ENCODE data around the gene CRTC3. TPM values are rescaled to one million over a fixed set of nuclear protein-coding genes. Genes with fewer than 3 reads are reported as not detected.

CRTC3 gene
- total RNA-seq, 2 experiments from 2014 or later = 86.0 to 89.3 TPM

- peaks cover 48% of the 10 kb centered on the region for H3K36me3 Mint-ChIP-seq (ENCODE audit: low read depth)
- no peaks in the 10 kb centered on the region for H3K27me3 Mint-ChIP-seq
- peak overlapping the region; percentile 61 for H3K27ac Mint-ChIP-seq
- H3K9me3 Mint-ChIP-seq = peaks cover 2% of the 10 kb centered on the region
- DNase-seq = no peak
- ChIA-PET CTCF (no interaction called here), POLR2A (interaction anchor here (1.0 to 6.2 kb wide), 3 partner anchors 9 to 31 kb away, joined by 3 to 27 read pairs (median 7); no protein-coding TSS in a partner anchor)
- no peak overlapping the region for H3K4me3 Mint-ChIP-seq
- H3K4me1 Mint-ChIP-seq = peaks cover 84% of the 10 kb centered on the region
Observed at GRCh38 chr15:90570643-90571042, 40.9 kb downstream of the CRTC3 start.

DNA sequence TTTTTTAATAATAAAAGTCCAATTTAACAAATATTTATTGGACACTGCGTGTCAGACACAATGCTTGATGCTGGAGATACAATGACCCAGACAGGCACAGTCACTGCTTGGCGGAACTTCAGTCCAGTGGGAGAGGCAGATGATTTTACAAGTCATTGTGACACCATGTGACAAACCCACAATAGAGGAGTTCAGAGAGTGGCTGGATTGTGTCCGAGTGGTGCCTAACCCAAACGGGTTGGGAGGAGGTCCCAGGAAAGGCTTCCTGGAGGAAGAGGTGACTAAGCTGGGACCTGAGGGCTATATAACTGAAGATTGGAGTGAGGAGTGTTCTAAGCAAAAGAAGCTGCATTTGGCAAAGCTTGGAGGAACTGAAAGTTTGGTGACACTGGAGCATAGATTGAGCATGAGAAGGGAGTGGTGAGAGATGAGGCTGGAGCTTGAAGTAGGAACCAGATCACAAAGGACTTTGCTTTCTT lies 41.4 kb downstream of the CRTC3 start:
- H3K36me3 Mint-ChIP-seq (ENCODE audit: low read depth) = peaks cover 47% of the 10 kb centered on the region
- H3K4me1 Mint-ChIP-seq = peaks cover 83% of the 10 kb centered on the region
- H3K9me3 Mint-ChIP-seq = peaks cover 2% of the 10 kb centered on the region
- CTCF ChIA-PET = interaction anchor here (0.5 to 0.6 kb wide), 2 partner anchors 45 to 266 kb away, joined by 3 to 4 read pairs; no protein-coding TSS in a partner anchor
- no peak for DNase-seq
- peak overlapping the region; percentile 37 for H3K27ac Mint-ChIP-seq
- no peaks in the 10 kb centered on the region for H3K27me3 Mint-ChIP-seq
- POLR2A ChIA-PET = interaction anchor here (1.0 to 6.2 kb wide), 5 partner anchors 10 to 41 kb away, joined by 3 to 27 read pairs (median 7); partner anchors contain the start of gene CRTC3
- H3K4me3 Mint-ChIP-seq = no peak overlapping the region

GRCh38 chr15:90572893-90573292 lies 43.2 kb downstream of the CRTC3 start:
- no peaks in the 10 kb centered on the region for H3K27me3 Mint-ChIP-seq
- H3K9me3 Mint-ChIP-seq = peaks cover 2% of the 10 kb centered on the region
- CTCF ChIA-PET = interaction anchor here (0.7 to 2.4 kb wide), 3 partner anchors 8 to 33 kb away, joined by 3 to 9 read pairs (median 3); no protein-coding TSS in a partner anchor
- H3K4me1 Mint-ChIP-seq = peaks cover 83% of the 10 kb centered on the region
- H3K4me3 Mint-ChIP-seq = no peak overlapping the region
- POLR2A ChIA-PET = interaction anchor here (0.6 to 6.2 kb wide), 9 partner anchors 11 to 42 kb away, joined by 3 to 27 read pairs (median 7); no protein-coding TSS in a partner anchor
- peaks cover 57% of the 10 kb centered on the region for H3K36me3 Mint-ChIP-seq (ENCODE audit: low read depth)
- H3K27ac Mint-ChIP-seq = peak overlapping the region; percentile 87
- no peak for DNase-seq

DNA sequence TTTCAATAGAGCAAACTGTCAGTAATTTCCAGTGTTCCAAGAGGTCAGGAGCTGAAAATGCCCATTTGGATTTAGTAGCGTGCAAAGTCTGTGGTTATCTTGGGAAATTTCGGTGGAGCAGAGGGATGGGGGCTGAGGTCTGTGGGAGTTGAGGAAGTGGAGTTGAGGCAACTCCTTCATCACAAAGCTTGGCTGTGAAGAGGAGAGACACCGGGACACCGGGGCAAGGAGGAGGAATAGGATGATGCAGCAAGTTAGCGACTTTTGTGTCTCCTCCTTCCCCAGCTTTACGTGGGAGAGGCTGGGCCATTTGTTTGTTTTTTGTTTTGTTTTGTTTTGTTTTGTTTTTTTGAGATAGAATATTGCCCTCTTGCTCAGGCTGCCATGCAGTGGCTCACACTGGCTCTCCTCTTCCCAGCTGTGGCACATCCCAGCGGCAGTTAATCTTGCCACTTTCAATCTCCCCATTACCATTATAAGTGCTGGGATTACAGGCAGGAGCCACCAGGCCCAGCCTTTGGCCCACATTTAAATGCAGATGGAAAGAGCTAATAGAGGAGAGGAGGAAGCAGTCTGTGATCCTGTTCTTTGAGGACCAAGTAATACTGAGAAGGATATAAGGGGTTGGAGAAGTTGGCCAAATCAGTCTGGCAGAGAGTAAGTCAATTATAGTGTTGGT lies 47.1 kb downstream of the CRTC3 start:
- H3K27ac Mint-ChIP-seq = peak overlapping the region; percentile 37
- POLR2A ChIA-PET = interaction anchor here (1.0 to 1.6 kb wide), 3 partner anchors 20 to 46 kb away, joined by 3 to 6 read pairs (median 3); no protein-coding TSS in a partner anchor
- CTCF ChIA-PET = interaction anchor here (0.8 to 2.6 kb wide), 3 partner anchors 9 to 309 kb away, joined by 3 to 8 read pairs (median 8); no protein-coding TSS in a partner anchor
- H3K36me3 Mint-ChIP-seq (ENCODE audit: low read depth) = peaks cover 56% of the 10 kb centered on the region
- no peak for DNase-seq
- H3K4me1 Mint-ChIP-seq = peaks cover 66% of the 10 kb centered on the region
- H3K27me3 Mint-ChIP-seq = no peaks in the 10 kb centered on the region
- peaks cover 2% of the 10 kb centered on the region for H3K9me3 Mint-ChIP-seq
- no peak overlapping the region for H3K4me3 Mint-ChIP-seq

DNA sequence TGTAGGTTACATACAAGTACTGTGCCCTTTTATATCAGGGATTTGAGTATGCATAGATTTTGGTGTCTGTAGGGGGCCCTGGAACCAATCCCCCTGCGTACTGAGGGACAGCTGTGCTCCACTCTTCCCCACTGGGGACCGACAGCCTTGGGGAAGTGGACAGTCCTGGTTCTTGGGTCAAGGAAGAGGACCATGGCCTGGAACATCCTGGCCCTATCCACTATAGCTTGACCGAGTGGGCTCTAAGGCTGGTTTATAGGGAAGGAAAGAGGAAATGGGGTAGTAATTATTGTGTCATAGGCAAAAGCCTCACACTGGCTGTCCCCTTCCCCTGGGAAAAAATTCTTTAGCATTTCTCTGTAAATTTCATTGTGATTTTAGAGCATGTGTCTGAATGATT lies 49.5 kb downstream of the CRTC3 start:
- ChIA-PET POLR2A (interaction anchor here (2.3 kb wide), 1 partner anchor 9 kb away, joined by 5 read pairs; no protein-coding TSS in a partner anchor), CTCF (no interaction called here)
- DNase-seq = no peak
- H3K4me1 Mint-ChIP-seq = peaks cover 57% of the 10 kb centered on the region
- no peaks in the 10 kb centered on the region for H3K9me3 Mint-ChIP-seq
- H3K36me3 Mint-ChIP-seq (ENCODE audit: low read depth) = peaks cover 62% of the 10 kb centered on the region
- no peaks in the 10 kb centered on the region for H3K27me3 Mint-ChIP-seq
- no peak overlapping the region for H3K4me3 Mint-ChIP-seq
- no peak overlapping the region for H3K27ac Mint-ChIP-seq

GRCh38 chr15:90580099-90580498 lies 50.4 kb downstream of the CRTC3 start:
- H3K4me1 Mint-ChIP-seq = peaks cover 48% of the 10 kb centered on the region
- H3K9me3 Mint-ChIP-seq = no peaks in the 10 kb centered on the region
- no peak overlapping the region for H3K27ac Mint-ChIP-seq
- ChIA-PET POLR2A (interaction anchor here (2.3 kb wide), 1 partner anchor 8 kb away, joined by 5 read pairs; no protein-coding TSS in a partner anchor), CTCF (no interaction called here)
- no peaks in the 10 kb centered on the region for H3K27me3 Mint-ChIP-seq
- H3K36me3 Mint-ChIP-seq (ENCODE audit: low read depth) = peaks cover 62% of the 10 kb centered on the region
- DNase-seq = no peak
- no peak overlapping the region for H3K4me3 Mint-ChIP-seq

DNA sequence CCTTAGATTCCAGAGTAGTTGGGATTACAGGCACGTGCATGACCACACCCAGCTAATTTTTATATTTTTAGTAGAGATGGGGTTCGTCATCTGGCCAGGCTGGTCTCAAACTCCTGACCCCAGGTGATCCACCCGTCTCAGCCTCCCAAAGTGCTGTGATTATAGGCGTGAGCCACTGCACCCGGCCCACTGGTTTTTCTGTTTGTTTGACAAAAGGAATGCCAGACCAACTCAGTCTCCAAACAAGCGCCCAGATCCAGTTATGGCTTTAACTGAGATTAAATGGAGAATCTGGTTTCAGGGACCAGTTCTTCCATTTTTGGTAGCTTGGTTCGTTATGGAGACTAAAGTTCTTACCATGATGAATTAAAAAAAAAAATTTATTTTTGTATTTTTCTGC lies 50.8 kb downstream of the CRTC3 start:
- Mint-ChIP-seq H3K27ac (no peak overlapping the region), H3K4me3 (no peak overlapping the region), H3K4me1 (peaks cover 44% of the 10 kb centered on the region), H3K9me3 (no peaks in the 10 kb centered on the region), H3K27me3 (no peaks in the 10 kb centered on the region), H3K36me3 (ENCODE audit: low read depth) (peaks cover 63% of the 10 kb centered on the region)
- CTCF ChIA-PET = no interaction called here
- POLR2A ChIA-PET = interaction anchor here (2.3 kb wide), 1 partner anchor 8 kb away, joined by 5 read pairs; no protein-coding TSS in a partner anchor
- no peak for DNase-seq

DNA sequence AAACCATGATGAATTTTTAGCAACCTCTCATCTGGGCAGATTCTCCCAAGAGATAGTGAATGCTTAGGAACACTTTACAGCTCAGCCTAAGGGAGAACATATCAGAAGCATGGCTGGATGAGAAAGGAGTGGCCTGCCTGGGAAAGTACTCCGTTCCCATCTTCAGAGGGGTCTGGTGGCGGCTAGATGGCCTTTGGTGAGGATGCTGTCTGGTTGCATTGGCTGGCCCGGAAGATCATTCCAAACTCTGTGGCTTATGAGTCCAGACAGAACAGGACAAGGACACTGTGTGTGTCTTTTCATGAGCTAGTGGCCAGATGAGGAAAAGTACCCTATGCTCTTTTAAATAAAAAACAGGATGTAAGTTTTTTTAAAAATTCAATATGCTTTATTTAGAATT lies 51.2 kb downstream of the CRTC3 start:
- no peak overlapping the region for H3K4me3 Mint-ChIP-seq
- H3K27me3 Mint-ChIP-seq = no peaks in the 10 kb centered on the region
- POLR2A ChIA-PET = interaction anchor here (2.3 kb wide), 1 partner anchor 7 kb away, joined by 5 read pairs; no protein-coding TSS in a partner anchor
- CTCF ChIA-PET = no interaction called here
- no peak for DNase-seq
- peaks cover 63% of the 10 kb centered on the region for H3K36me3 Mint-ChIP-seq (ENCODE audit: low read depth)
- H3K27ac Mint-ChIP-seq = no peak overlapping the region
- no peaks in the 10 kb centered on the region for H3K9me3 Mint-ChIP-seq
- peaks cover 45% of the 10 kb centered on the region for H3K4me1 Mint-ChIP-seq

- H3K4me3 Mint-ChIP-seq = no peak overlapping the region
- no peak for DNase-seq
- POLR2A ChIA-PET = interaction anchor here (1.4 to 1.5 kb wide), 2 partner anchors 13 to 42 kb away, joined by 3 to 6 read pairs; no protein-coding TSS in a partner anchor
- H3K4me1 Mint-ChIP-seq = peaks cover 43% of the 10 kb centered on the region
- CTCF ChIA-PET = no interaction called here
- H3K36me3 Mint-ChIP-seq (ENCODE audit: low read depth) = peaks cover 58% of the 10 kb centered on the region
- no peaks in the 10 kb centered on the region for H3K27me3 Mint-ChIP-seq
- H3K9me3 Mint-ChIP-seq = no peaks in the 10 kb centered on the region
- peak overlapping the region; percentile 13 for H3K27ac Mint-ChIP-seq
Observed at GRCh38 chr15:90581771-90582352, 52.1 kb downstream of the CRTC3 start.

DNA sequence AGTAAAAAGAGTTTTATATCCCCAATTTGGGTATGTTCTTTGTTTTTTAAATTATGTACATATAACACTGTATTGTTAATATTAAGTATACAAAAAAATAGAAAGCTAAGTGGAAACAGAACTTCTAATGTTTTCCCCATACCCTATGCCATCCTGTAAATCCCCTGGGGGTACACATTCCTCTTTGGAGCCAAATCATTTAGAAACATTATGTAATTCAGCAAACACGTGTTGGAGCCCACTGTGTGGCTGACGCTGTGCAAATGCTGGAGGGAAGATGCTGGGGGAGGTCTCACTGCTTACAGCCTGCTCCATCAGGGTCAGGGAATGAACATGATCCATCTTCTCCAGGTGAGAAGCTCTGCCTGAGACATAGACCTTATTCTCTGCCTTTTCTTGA lies 52.8 kb downstream of the CRTC3 start:
- ChIA-PET CTCF (interaction anchor here (0.7 kb wide), 1 partner anchor 18 kb away, joined by 3 read pairs; no protein-coding TSS in a partner anchor), POLR2A (interaction anchor here (1.4 to 1.6 kb wide), 3 partner anchors 12 to 43 kb away, joined by 3 to 6 read pairs (median 4); no protein-coding TSS in a partner anchor)
- Mint-ChIP-seq H3K4me3 (no peak overlapping the region), H3K27ac (no peak overlapping the region), H3K9me3 (no peaks in the 10 kb centered on the region), H3K27me3 (no peaks in the 10 kb centered on the region), H3K4me1 (peaks cover 43% of the 10 kb centered on the region), H3K36me3 (ENCODE audit: low read depth) (peaks cover 58% of the 10 kb centered on the region)
- no peak for DNase-seq

DNA sequence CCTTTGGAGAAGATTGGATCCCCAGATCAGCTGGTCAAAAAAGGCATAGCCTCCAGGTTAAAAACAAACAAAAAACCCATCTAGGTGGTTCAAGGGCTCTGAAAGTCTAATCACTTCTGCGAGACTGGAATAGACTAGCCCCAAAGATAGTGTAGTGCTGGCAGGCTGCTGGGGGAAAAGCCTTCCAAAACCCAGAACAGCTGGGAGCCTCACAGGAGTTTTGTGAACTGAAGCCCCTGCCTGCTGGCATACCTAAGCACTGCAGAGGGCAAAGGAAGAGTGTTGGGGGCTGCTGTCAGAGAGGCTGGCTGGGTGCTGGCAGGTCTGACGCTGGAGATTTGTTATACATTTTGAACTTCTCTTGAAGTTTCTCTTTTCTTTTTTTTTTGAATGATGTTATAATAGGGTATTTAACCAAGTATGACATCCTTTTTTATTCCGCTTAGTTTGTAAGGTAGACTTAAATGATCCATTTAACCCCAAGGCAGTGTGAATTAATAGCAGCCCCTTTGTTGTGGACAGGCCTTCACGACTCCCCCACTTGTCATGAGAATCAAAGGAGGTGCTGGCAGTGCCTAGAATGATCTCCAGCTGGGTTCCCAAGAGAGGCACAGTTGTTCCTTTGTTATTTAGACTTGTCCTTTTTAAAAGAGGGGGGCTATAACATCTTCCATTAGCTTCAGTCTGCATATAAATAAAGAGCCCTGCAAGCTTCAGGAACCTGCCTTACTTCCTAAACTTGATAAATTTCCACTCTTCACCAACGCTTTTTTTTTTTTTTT lies 53.9 kb downstream of the CRTC3 start:
- H3K4me1 Mint-ChIP-seq = peaks cover 46% of the 10 kb centered on the region
- H3K27me3 Mint-ChIP-seq = no peaks in the 10 kb centered on the region
- CTCF ChIA-PET = interaction anchor here (0.9 to 2.7 kb wide), 2 partner anchors 12 to 264 kb away, joined by 4 to 10 read pairs; no protein-coding TSS in a partner anchor
- no peak for DNase-seq
- no peak overlapping the region for H3K4me3 Mint-ChIP-seq
- peaks cover 60% of the 10 kb centered on the region for H3K36me3 Mint-ChIP-seq (ENCODE audit: low read depth)
- no peak overlapping the region for H3K27ac Mint-ChIP-seq
- no peaks in the 10 kb centered on the region for H3K9me3 Mint-ChIP-seq
- POLR2A ChIA-PET = interaction anchor here (1.4 to 5.2 kb wide), 5 partner anchors 11 to 44 kb away, joined by 3 to 27 read pairs (median 6); no protein-coding TSS in a partner anchor

- Mint-ChIP-seq H3K9me3 (no peaks in the 10 kb centered on the region), H3K27me3 (no peaks in the 10 kb centered on the region), H3K27ac (no peak overlapping the region), H3K36me3 (ENCODE audit: low read depth) (peaks cover 62% of the 10 kb centered on the region), H3K4me3 (no peak overlapping the region), H3K4me1 (peaks cover 45% of the 10 kb centered on the region)
- POLR2A ChIA-PET = interaction anchor here (0.7 to 5.2 kb wide), 4 partner anchors 9 to 83 kb away, joined by 3 to 27 read pairs (median 8); no protein-coding TSS in a partner anchor
- no peak for DNase-seq
- CTCF ChIA-PET = interaction anchor here (0.6 to 2.7 kb wide), 4 partner anchors 11 to 265 kb away, joined by 3 to 10 read pairs (median 4); no protein-coding TSS in a partner anchor
Observed at GRCh38 chr15:90584841-90585240, 55.1 kb downstream of the CRTC3 start.

Measured in activated CD4-positive, alpha-beta memory T cell treated with anti-CD3 and anti-CD28 coated beads, Interleukin-2, amount 10 ng/mL, durations not matched to agents 7 days and 5 days (primary cell).